GM21825 (cell line): ENCODE data around the gene PRKAG1.
"Not testable (repeated sequence)": the region's sequence is repeated elsewhere in the genome, so short reads cannot be mapped to it uniquely, and the experiment has no call there.

ENCODE experiments used
- ATAC-seq: cut with Tn5 transposase; IDR thresholded peaks from one replicate; pipeline ENCODE4 v1.9.1; 2021; ENCODE audit warnings: mild to moderate bottlenecking, moderate library complexity; ENCODE audit not compliant: unreplicated experiment

PRKAG1 gene

GRCh38 chr12:49018261-49019119 lies at the start of gene PRKAG1:
PRKAG1 (minus strand) TSS chr12:49018776; CDS start chr12:49018740, 36 bp downstream.
- peak; percentile 89 for ATAC-seq

- ATAC-seq: no peak
Measured at GRCh38 chr12:49066120-49066519, 47.5 kb upstream of the PRKAG1 start.

- no peak for ATAC-seq
Measured at GRCh38 chr12:49064767-49065152, 46.2 kb upstream of the PRKAG1 start.

GRCh38 chr12:49061916-49062315 lies 43.3 kb upstream of the PRKAG1 start:
- ATAC-seq: not testable (repeated sequence)

- peak; percentile 2 for ATAC-seq
Measured at GRCh38 chr12:49061157-49061650, 42.6 kb upstream of the PRKAG1 start.

GRCh38 chr12:49060237-49061156 lies 41.9 kb upstream of the PRKAG1 start, which contains the start of gene KMT2D:
KMT2D (minus strand) TSS chr12:49060794; CDS start chr12:49055324, 5,470 bp downstream.
- ATAC-seq: peak; percentile 51

GRCh38 chr12:49059299-49060171 lies 41.0 kb upstream of the PRKAG1 start:
- peak; percentile 10 for ATAC-seq

GRCh38 chr12:49059045-49059298 lies 40.4 kb upstream of the PRKAG1 start:
- no peak for ATAC-seq

- ATAC-seq: no peak
Measured at GRCh38 chr12:49058366-49059044, 39.9 kb upstream of the PRKAG1 start.

GRCh38 chr12:49057888-49058287 lies 39.3 kb upstream of the PRKAG1 start:
- ATAC-seq: no peak

GRCh38 chr12:49055978-49056754 lies 37.6 kb upstream of the PRKAG1 start:
- ATAC-seq: peak; percentile 59

GRCh38 chr12:49055092-49055491 lies 36.5 kb upstream of the PRKAG1 start:
- ATAC-seq: no peak

- ATAC-seq: no peak
Measured at GRCh38 chr12:49054524-49054923, 35.9 kb upstream of the PRKAG1 start.

GRCh38 chr12:49054096-49054495 lies 35.5 kb upstream of the PRKAG1 start:
- ATAC-seq: no peak

- ATAC-seq: no peak
Measured at GRCh38 chr12:49052451-49053208, 34.1 kb upstream of the PRKAG1 start.

GRCh38 chr12:49051777-49052438 lies 33.3 kb upstream of the PRKAG1 start:
- ATAC-seq: no peak

- ATAC-seq: no peak
Measured at GRCh38 chr12:49051373-49051764, 32.8 kb upstream of the PRKAG1 start.
